Testis (tissue), 3 donors: ENCODE measurements around the gene PERM1. TPM values are rescaled to one million over a fixed set of nuclear protein-coding genes. Genes with fewer than 3 reads are reported as not detected.
A peak's percentile ranks its signal among the peaks of the same experiment; 100 is the strongest.
"Not testable (repeated sequence)": the region's sequence is repeated elsewhere in the genome, so short reads cannot be mapped to it uniquely, and the experiment has no call there.

ENCODE experiments used
- DNase-seq: peaks from one replicate; pipeline ENCODE4 v3.0.0-alpha.2; 2019
- H3K27ac ChIP-seq, 2 donors: fragments of 200-600 bp; sonication (generic); one replicate each; pipeline ENCODE4 v1.5.1; 2019
- H3K27me3 ChIP-seq: fragments of 200-600 bp; sonication (generic); one replicate; pipeline ENCODE4 v1.5.1; 2019
- H3K36me3 ChIP-seq: fragments of 200-600 bp; sonication (generic); one replicate; pipeline ENCODE4 v1.5.1; 2017; ENCODE audit warnings: low read depth; ENCODE audit errors: missing control alignments
- H3K4me1 ChIP-seq: fragments of 200-600 bp; sonication (generic); one replicate; pipeline ENCODE4 v1.5.1; 2019
- H3K4me3 ChIP-seq, 2 donors: fragments of 200-600 bp; sonication (generic); one replicate each; pipeline ENCODE4 v1.5.1; 2017 to 2019
- H3K9me3 ChIP-seq: fragments of 200-600 bp; sonication (generic); one replicate; pipeline ENCODE4 v1.5.1; 2017
- POLR2A ChIP-seq: fragments of 450-650 bp; IDR thresholded peaks from one replicate; pipeline ENCODE4 v1.6.1; 2017; ENCODE audit warnings: antibody characterized with exemption, mild to moderate bottlenecking, moderate library complexity
- WGBS, 2 donors: methylation state at CpG; one replicate each; pipeline ENCODE4 v1.1.5; 2018; 5-methylcytosine and 5-hydroxymethylcytosine counted together
- intact Hi-C: fragments of 100-400 bp; cut with DNase I; formaldehyde crosslinking; loops from one replicate; pipeline ENCODE4 v1.15.1; 2023; ENCODE audit warnings: low total_unique reads
- polyA plus RNA-seq: library from polyadenylated mRNA; stranded (reverse); fragments of 350-450 nt; fragmentation: Illumina TruSeq; extraction: RNeasy Lipid Tissue Mini Kit (QIAGEN cat#74804); gene quantifications from one replicate; pipeline ENCODE4 v1.2.3, GENCODE V29; 2014; ENCODE audit warnings: low read depth, low replicate concordance; ENCODE audit not compliant: insufficient read depth
- total RNA-seq, 2 donors: library from RNA; depleted of rRNA; stranded (reverse); fragments of >200 nt; gene quantifications; one replicate each; pipeline ENCODE4 v1.2.3, GENCODE V29; 2016
- TF ChIP-seq, protein P1 (sequence below), 3 experiments: fragments of 450-650 bp in 2 of 3; fragments of 200-600 bp in 1 of 3; sonication (generic) in 1 of 3; IDR thresholded peaks; one replicate each; pipeline ENCODE4 v1.5.1; 2016 to 2019; ENCODE audit warnings: antibody characterized with exemption in 3 of 3, mild to moderate bottlenecking in 2 of 3, moderate library complexity in 1 of 3

Gene PERM1
- total and polyA plus RNA-seq, 3 donors from 2014 or later, result 0.65 to 4.9 (median 3.2) TPM

DNA sequence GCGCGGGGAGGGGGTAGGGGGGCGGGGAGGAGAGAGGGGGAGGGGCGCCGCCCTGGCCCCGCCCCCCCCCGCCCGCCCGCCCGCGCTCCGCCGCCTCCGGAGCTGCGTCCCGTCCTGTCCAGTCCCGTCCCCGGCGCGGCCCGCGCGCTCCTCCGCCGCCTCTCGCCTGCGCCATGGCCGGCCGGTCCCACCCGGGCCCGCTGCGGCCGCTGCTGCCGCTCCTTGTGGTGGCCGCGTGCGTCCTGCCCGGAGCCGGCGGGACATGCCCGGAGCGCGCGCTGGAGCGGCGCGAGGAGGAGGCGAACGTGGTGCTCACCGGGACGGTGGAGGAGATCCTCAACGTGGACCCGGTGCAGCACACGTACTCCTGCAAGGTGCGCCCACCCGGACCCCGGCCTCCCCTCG is 38.1 kb upstream of the PERM1 start, which contains the start of gene AGRN:
Gene AGRN, plus strand, starts transcription at position 121 of the 405 bp plus-strand sequence. Its CDS starts 53 bp downstream, at position 174.
- Histone ChIP-seq H3K4me1 (peaks cover 20% of the 10 kb centered on the region), H3K4me3 (peak within 1 kb of the TSS; percentile 63 to 78), H3K36me3 (no peaks in the 10 kb centered on the region), H3K9me3 (no peaks in the 10 kb centered on the region), H3K27me3 (no peaks in the 10 kb centered on the region), H3K27ac (peak within 1 kb of the TSS in 1 of 2 donors; percentile 93)
- TF ChIP-seq POLR2A, result no peak
- TF ChIP-seq, protein P1, sequence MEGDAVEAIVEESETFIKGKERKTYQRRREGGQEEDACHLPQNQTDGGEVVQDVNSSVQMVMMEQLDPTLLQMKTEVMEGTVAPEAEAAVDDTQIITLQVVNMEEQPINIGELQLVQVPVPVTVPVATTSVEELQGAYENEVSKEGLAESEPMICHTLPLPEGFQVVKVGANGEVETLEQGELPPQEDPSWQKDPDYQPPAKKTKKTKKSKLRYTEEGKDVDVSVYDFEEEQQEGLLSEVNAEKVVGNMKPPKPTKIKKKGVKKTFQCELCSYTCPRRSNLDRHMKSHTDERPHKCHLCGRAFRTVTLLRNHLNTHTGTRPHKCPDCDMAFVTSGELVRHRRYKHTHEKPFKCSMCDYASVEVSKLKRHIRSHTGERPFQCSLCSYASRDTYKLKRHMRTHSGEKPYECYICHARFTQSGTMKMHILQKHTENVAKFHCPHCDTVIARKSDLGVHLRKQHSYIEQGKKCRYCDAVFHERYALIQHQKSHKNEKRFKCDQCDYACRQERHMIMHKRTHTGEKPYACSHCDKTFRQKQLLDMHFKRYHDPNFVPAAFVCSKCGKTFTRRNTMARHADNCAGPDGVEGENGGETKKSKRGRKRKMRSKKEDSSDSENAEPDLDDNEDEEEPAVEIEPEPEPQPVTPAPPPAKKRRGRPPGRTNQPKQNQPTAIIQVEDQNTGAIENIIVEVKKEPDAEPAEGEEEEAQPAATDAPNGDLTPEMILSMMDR (IDR thresholded peaks at IDR 0.05), result no peak
- no peak for DNase-seq
- intact Hi-C loops, result no loop called here
- 0% methylated on average over 48 of the region's 58 CpGs; no CpG with 5 or more reads in 1 of the 2 donors for WGBS, 2 donors

DNA sequence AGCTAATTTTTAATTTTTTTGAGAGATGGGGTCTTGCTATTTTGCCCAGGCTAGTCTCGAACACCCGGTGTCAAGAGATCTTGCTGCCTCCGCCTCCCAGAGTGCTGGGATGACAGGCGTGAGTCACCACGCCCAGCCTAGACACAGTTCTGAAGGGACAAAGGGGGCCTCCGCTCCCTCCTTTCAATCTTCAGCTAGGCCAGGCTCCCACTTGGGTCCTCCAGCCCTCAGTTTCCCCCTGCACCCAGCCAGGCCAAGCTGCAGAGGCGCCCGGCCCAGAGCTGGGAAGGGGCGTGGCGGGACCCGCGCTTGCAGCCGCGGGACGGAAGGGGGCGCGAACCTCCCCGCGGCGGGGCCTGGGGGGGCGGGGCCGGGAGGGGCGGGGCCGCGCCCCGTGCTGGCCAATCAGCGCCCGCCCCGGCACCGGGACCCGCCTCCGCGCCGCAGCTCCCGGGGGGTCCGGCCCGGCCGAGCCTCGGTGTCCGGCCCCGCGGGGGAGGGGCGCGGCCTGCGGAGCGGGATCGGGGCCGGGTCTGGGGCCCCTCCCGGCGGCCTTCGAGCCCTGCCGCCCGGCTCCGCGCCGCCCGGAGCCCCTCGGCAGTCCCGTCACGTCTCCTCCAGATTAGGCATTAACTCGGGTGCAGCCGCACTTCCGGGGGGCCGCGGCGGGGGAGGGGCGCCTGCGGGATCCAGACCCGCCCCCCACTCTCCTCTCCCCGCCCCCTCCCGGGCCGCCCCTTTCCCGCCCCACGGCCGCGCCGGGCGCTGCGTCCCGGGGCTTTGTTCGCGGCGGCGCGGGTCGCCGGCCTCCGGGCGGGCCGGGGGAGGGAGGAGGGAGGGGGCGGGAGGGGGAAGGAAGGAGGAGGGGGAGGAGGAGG is 37.5 kb upstream of the PERM1 start:
- peaks cover 16% of the 10 kb centered on the region for H3K4me1 ChIP-seq
- TF ChIP-seq, protein P1 (IDR thresholded peaks at IDR 0.05), result peak; percentile 31 to 39 (median 37)
- TF ChIP-seq POLR2A, result no peak
- no peaks in the 10 kb centered on the region for H3K27me3 ChIP-seq
- peak overlapping the region in 1 of 2 donors; percentile 93 for H3K27ac ChIP-seq
- DNase-seq, result peak; percentile 84
- no peaks in the 10 kb centered on the region for H3K36me3 ChIP-seq
- intact Hi-C loops, result no loop called here
- peak overlapping the region; percentile 63 to 78 for H3K4me3 ChIP-seq
- H3K9me3 ChIP-seq, result no peaks in the 10 kb centered on the region
- 1 to 19% methylated on average over 6 to 55 of the region's 91 CpGs for WGBS, 2 donors

DNA sequence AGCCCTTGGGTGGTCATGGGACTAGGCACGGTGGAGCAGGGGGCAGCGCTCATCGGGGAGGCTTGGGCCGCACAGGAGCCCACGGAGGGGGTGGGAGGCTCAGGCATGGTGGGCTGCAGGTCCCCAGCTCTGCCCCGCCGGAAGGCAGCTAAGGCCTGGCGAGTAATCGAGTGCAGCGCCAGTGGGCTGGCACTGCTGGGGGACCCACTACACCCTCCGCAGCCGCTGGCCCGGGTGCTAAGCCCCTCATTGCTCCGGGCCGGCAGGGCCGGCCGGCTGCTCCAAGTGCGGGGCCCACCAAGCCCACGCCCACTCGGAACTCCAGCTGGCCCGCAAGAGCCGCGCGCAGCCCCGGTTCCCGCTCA is 36.4 kb upstream of the PERM1 start:
- H3K36me3 ChIP-seq, H3K27me3 ChIP-seq, intact Hi-C loops, DNase-seq, H3K9me3 ChIP-seq, H3K4me3 ChIP-seq: not testable (repeated sequence)
- H3K27ac ChIP-seq, result peak overlapping the region in 1 of 2 donors; percentile 24
- 50 to 68% methylated on average over 2 to 26 of the region's 26 CpGs for WGBS, 2 donors
- peaks cover 25% of the 10 kb centered on the region for H3K4me1 ChIP-seq

DNA sequence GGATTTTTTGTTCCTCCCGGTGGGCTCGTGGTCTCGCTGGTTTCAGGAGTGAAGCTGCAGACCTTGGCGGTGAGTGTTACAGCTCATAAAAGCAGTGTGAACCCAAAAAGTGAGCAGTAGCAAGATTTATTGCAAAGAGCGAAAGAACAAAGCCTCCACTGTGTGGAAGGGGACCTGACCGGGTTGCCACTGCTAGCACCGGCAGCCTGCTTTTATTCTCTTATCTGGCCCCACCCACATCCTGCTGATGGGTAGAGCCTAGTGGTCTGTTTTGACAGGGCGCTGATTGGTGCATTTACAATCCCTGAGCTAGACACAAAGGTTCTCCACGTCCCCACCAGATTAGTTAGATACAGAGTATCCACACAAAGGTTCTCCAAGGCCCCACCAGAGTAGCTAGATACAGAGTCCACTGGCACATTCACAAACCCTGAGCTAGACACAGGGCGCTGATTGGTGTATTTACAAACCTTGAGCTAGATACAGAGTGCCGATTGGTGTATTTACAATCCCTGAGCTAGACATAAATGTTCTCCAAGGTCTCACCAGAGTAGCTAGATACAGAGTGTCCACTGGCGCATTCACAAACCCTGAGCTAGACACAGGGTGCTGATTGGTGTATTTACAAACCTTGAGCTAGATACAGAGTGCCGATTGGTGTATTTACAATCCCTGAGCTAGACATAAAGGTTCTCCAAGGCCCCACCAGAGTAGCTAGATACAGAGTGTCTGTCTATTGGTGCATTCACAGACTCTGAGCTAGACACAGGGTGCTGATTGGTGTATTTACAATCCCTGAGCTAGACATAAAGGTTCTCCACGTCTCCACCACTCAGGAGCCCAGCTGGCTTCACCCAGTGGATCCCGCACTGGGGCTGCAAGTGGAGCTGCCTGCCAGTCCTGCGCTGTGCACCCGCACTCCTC is 35.8 kb upstream of the PERM1 start:
- Histone ChIP-seq H3K27ac (peak overlapping the region; percentile 59 to 63), H3K4me1 (peaks cover 25% of the 10 kb centered on the region)
- intact Hi-C loops, H3K27me3 ChIP-seq, H3K36me3 ChIP-seq, H3K4me3 ChIP-seq, H3K9me3 ChIP-seq: not testable (repeated sequence)
- peak; percentile 88 for DNase-seq
- 59 to 69% methylated on average over 14 to 17 of the region's 17 CpGs for WGBS, 2 donors

DNA sequence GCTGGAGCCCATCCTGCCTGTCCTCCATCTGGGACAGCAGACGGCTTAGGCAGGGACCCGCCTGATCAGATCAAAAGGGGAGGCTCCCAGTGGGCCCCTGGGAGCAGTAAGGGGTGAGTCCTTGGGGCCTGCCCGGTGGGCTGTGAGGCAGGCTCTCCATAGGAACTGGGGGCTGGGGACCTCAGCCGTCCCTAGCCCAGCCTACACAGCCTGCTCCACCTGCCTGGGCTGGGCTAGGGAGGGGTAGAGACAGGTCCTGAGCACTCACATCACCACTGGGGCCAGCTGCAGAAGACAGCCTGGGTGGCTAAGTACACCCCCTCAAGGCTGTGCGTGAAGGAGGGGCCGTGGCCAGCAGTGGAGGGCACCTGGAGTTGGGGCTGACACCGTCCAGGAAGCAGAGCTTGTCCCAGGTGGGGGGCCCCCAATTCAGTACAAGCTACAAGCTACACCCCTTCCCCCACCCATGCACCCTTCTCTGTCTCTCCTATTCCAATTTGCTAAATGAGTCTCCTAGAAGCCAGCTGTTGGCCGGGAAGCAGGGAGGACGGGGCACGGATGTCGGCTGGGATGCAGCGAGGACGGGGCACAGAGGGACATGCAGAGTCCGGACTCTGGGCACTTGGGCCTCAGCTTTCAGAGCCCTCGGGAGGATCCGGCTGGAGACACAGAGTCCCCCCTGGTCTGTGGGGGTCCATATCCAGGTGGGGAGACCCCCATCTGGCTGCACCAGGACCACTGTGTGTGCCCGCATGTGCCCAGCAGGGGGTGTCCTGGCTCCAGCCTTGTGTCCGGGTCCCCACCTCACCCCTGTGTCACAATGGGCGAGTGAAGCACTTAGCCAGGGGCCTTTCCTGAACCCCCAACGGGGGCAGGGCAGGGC is 33.1 kb upstream of the PERM1 start:
- Histone ChIP-seq H3K27ac (no peak overlapping the region), H3K9me3 (no peaks in the 10 kb centered on the region), H3K36me3 (no peaks in the 10 kb centered on the region), H3K27me3 (no peaks in the 10 kb centered on the region), H3K4me3 (no peak overlapping the region), H3K4me1 (peaks cover 14% of the 10 kb centered on the region)
- intact Hi-C loops, result no loop called here
- 76 to 91% methylated on average over 17 to 20 of the region's 20 CpGs for WGBS, 2 donors
- no peak for DNase-seq
- TF ChIP-seq POLR2A, result no peak
- TF ChIP-seq, protein P1 (IDR thresholded peaks at IDR 0.05), result no peak
